Stimulated activated CD8-positive, alpha-beta memory T cell treated with anti-CD3 and anti-CD28 coated beads, Interleukin-7, amount 100 ng/mL, for 48 hours (primary cell): ENCODE measurements around the gene CSF1R.

Experiments used
- DNase-seq, 2 donors: peaks; one replicate each; pipeline ENCODE4 v3.0.0-alpha.2; 2020; ENCODE audit warnings: low read depth in 1 of 2; ENCODE audit errors: extremely low read depth in 1 of 2

The CSF1R gene

GRCh38 chr5:150073677-150074076, 12.7 kb downstream of the CSF1R start:
- DNase-seq, result no peak

GRCh38 chr5:150073086-150073625, 13.2 kb downstream of the CSF1R start:
- no peak for DNase-seq

DNA sequence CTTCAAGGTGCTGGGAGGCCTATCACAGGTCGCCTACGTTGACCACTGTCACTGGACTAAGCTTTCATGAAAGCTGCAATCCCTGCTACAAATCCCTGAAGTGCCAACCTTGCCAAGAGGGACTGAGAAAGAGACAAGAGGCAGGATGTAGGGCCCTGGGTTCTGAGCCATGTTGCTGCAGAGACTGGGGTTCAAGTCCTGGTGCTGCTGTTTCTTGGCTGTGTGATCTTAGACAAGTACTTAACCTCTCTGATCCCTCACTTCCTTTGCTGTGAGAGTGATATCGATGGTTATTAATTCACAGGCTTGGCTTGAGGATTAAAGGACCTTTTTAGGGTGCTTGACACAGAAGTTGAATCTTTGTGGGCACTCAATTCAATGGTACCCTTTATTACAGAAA, 15.5 kb downstream of the CSF1R start:
- DNase-seq, result no peak

- DNase-seq, result no peak
Observed at GRCh38 chr5:150069672-150070627, 16.4 kb downstream of the CSF1R start.

GRCh38 chr5:150068961-150069645, 17.3 kb downstream of the CSF1R start:
- DNase-seq, result no peak

GRCh38 chr5:150068472-150068871, 17.9 kb downstream of the CSF1R start:
- DNase-seq, result no peak

- no peak for DNase-seq
Observed at GRCh38 chr5:150068071-150068470, 18.3 kb downstream of the CSF1R start.

GRCh38 chr5:150067405-150067960, 18.9 kb downstream of the CSF1R start:
- DNase-seq, result no peak

DNA sequence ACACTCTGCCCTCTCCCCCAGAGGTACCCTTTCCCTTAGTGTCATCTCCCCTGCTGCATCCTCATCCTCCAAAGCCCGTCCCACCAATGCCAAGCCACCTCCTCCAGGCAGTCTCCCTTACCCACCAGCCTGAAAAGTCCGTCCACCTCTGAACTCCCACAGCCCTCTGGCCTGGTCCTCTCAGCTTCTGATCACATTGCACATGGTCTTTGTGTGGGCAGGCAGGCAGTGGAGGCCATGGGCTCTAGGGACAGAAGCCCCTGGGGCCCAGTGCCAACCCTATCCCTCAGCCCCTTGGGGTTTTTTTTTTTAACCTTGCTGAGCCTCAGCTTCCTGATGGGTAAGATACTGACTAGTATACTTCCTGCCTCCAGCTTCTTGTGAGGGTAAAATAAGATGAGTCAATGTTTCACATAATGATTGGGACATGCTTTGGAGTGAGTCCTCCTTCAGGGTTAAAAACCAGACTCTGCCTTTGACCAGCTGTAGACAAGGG, 19.4 kb downstream of the CSF1R start:
- no peak for DNase-seq

DNA sequence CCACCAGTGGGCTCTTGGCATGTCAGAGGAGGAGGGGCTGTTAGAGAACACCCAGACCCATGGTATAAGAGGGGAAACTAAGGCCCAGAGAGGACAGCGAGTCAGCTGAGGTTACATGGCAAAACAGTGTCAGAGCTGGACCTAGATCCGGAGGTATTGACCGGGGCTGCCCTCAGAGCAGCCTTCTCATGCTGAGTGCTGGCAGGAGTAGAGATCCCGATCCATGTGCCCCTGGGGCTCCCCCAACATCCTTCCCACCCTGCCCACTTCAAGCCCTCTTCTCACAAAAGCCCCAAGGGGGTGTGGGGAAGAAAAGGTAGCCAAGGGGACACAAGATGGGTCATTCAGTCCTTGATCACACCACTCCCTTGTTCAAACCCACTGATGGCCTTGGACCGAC, 19.9 kb downstream of the CSF1R start:
- no peak for DNase-seq

GRCh38 chr5:150065886-150066285, 20.5 kb downstream of the CSF1R start:
- DNase-seq, result no peak

- DNase-seq, result no peak
Observed at GRCh38 chr5:150065346-150065745, 21.0 kb downstream of the CSF1R start.

- no peak for DNase-seq
Observed at GRCh38 chr5:150064681-150065220, 21.6 kb downstream of the CSF1R start.

DNA sequence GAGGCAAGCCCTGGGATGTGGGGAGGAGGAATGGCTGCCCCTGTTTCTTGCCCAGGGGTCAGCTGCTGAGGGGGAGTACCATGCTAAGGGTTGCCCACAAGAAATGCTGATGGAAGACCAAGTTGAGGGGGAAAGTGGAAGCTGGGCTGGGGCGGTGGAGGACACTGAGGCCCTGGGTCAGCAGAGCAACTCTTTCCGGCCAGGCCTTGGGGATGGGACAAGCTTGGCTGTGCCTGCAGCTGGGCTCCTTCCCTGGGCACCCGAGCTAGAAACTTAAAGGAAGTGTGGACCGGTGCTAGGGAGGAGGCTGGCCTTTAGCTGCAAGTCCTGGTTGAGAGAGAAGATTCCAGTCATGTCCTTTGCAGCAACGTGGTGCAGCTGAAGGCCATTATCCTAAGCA, 22.7 kb downstream of the CSF1R start:
- DNase-seq, result no peak

- no peak for DNase-seq
Observed at GRCh38 chr5:150062216-150062922, 24.0 kb downstream of the CSF1R start.

DNA sequence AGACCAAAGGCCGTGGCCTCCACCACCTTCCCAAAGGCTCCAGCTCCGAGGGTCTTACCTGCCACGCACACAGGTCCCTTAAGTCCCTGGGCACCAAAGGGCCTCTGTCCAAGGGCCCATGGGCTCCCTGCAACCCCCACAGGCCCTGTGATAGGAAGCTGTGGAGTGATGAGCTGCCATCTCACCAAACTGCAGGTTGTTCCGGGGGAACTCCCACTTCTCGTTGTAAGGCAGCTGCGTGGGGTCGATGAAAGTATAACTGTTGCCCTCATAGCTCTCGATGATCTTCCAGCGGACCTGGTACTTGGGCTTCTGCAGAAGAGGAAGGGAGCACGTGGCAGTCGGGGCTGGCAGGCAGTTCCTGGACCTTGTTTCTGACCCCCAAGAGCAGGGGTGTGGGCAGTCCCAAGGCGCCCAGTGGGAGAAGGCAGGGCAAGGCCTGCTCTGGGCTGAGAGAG, 24.8 kb downstream of the CSF1R start:
- no peak for DNase-seq

DNA sequence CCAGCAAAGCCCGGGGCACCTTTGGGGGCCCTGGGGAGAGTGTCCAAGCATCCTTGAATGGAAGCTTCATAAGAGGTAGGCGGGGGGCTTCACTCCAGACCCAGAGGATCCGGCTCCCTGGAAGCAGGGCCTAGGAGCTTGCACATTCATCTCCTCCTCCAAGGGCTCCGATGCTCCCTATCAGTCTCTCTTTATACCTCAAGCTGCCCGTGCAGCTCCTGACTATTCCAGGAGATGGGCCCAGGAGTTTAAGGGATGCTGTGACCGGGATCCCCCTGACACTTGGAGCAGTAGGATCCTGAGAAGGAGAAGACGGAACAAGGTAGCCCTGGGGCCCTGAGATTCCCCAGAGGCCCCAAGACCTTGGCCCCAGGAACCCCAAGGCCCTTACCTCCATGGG, 25.9 kb downstream of the CSF1R start:
- no peak for DNase-seq

- DNase-seq, result no peak
Observed at GRCh38 chr5:150059623-150060022, 26.7 kb downstream of the CSF1R start.

DNA sequence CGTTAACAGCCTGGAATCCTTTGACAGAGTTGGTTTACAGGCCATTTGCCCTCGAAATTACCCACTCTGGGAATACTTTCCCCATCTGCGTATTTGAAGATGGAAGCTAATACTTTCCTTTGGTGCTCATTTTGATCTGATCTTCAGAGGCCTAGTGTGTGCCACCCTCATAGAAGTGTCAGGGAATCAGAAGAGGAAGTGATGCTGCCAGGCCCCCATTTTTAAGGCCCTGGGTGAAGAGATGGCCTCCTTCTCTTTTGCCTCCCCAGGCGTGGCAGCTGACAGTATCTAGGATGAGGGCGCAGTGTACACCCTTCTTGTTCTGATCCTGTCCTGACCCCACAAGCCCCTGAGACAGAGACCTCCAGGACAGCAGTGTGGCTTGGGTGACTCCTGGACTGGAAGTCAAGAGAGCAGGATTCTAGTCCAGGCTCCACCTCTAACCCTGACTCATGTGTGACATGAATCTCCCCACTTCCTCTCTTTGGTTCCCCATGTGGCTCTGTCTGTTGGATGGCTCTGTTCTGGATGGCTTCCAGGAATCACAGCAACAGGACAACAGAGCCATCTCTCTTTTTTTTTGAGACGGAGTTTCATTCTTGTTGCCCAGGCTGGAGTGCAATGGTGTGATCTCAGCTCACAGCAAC, 27.8 kb downstream of the CSF1R start:
- no peak for DNase-seq

DNA sequence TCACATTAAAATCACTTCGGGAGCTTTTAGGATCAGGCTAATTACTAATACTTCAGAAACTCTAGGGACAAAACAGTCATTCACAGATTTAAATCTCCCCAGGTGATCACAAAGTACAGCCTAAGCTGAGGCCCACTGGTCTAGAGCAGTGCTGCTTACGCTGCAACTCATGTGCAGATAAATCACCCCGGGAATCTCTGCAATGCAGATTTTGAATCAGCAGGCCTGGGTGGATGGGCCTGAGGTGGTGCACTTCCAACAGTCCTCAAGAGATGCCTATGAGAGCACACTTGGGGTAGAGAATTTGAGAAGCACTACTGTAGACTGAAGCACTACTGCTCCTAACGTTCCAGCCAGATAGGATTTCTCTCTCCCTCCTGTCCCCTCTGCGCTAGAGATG, 28.4 kb downstream of the CSF1R start:
- no peak for DNase-seq
